ENCODE data around the gene NFAM1.

DNA sequence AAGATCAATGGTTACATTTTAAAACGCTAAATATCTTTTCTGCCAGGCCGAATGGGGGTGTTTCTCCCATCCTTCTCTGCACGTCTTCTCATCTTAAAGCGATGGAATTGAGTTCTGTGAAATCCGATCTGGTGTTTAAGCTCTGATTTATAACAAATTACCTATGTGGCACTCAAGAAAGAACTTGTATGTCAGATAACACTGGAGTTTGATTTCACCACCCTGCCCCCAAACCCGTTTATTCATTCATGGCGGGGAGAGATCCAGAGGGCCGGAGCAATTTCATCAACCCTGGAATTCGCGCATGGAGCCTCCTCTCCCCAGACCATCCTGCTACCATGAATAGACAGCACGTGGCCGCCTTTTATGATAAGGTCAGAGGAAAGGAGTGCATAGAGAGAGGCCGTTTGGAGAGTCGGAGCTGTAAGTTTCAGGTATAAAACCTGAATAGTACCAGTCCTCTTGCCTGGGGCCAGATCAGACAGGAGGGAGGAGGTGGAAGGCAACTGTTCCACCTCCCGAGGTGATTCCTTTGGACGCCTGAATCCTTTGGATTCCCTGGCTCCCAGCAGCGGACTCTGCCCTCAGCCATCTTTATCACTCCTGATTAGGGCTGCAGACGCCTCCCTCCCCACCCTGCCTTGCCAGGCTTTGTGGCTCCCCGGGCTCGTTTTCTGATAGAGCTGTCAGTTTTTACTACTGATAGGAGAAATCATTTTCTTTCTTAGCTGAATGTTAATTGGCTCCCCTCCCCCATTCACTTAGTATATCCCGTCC lies 27.3 kb upstream of the NFAM1 start:
- TF ChIP-seq, protein P1, sequence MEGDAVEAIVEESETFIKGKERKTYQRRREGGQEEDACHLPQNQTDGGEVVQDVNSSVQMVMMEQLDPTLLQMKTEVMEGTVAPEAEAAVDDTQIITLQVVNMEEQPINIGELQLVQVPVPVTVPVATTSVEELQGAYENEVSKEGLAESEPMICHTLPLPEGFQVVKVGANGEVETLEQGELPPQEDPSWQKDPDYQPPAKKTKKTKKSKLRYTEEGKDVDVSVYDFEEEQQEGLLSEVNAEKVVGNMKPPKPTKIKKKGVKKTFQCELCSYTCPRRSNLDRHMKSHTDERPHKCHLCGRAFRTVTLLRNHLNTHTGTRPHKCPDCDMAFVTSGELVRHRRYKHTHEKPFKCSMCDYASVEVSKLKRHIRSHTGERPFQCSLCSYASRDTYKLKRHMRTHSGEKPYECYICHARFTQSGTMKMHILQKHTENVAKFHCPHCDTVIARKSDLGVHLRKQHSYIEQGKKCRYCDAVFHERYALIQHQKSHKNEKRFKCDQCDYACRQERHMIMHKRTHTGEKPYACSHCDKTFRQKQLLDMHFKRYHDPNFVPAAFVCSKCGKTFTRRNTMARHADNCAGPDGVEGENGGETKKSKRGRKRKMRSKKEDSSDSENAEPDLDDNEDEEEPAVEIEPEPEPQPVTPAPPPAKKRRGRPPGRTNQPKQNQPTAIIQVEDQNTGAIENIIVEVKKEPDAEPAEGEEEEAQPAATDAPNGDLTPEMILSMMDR (conservative IDR thresholded peaks at IDR 0.05; ENCODE audit: low read depth in 2 of 2) = no peak
- TF ChIP-seq EZH2phosphoT487 (IDR thresholded peaks at IDR 0.05; ENCODE audit: unreplicated experiment) (no peak), POLR2AphosphoS5 (IDR thresholded peaks at IDR 0.05; ENCODE audit: low read depth) (no peak), JUNB (IDR thresholded peaks at IDR 0.05; ENCODE audit: unreplicated experiment) (no peak), EZH2 (IDR thresholded peaks at IDR 0.05; ENCODE audit: low read depth, unreplicated experiment) (no peak), CREB1 (CRISPR knock-in tag; IDR thresholded peaks at IDR 0.05; ENCODE audit: low read depth) (no peak)

All from GM23338 (cell line).